ENCODE results near the gene GULP1.

GRCh38 chr2:188452084-188452483, 160.4 kb downstream of the GULP1 start:
- no peak for TF ChIP-seq EP300 (conservative IDR thresholded peaks at IDR 0.05; ENCODE audit: poor library complexity, severe bottlenecking)
- no peak for TF ChIP-seq CTCF (IDR thresholded peaks at IDR 0.05; ENCODE audit: poor library complexity, severe bottlenecking)

Data from neural cell (in vitro differentiated cells).